ENCODE results near the gene KLRF1.

Gene KLRF1

GRCh38 chr12:9808504-9808903 is 18.8 kb upstream of the KLRF1 start:
- DNase-seq (ENCODE audit: low read depth in 2 of 2, low spot score in 1 of 2), result no peak

- DNase-seq (ENCODE audit: low read depth in 2 of 2, low spot score in 1 of 2), result no peak
Observed at GRCh38 chr12:9809338-9809737, 17.9 kb upstream of the KLRF1 start.

- no peak for DNase-seq (ENCODE audit: low read depth in 2 of 2, low spot score in 1 of 2)
Observed at GRCh38 chr12:9809866-9810265, 17.4 kb upstream of the KLRF1 start.

GRCh38 chr12:9810671-9811070 is 16.6 kb upstream of the KLRF1 start:
- no peak for DNase-seq (ENCODE audit: low read depth in 2 of 2, low spot score in 1 of 2)

GRCh38 chr12:9811621-9812020 is 15.7 kb upstream of the KLRF1 start:
- DNase-seq (ENCODE audit: low read depth in 2 of 2, low spot score in 1 of 2), result no peak

- peak; percentile 89 to 91 for DNase-seq (ENCODE audit: low read depth in 2 of 2, low spot score in 1 of 2)
Observed at GRCh38 chr12:9813821-9814798, 13.2 kb upstream of the KLRF1 start.

- no peak for DNase-seq (ENCODE audit: low read depth in 2 of 2, low spot score in 1 of 2)
Observed at GRCh38 chr12:9820281-9820930, 6.9 kb upstream of the KLRF1 start.

- no peak for DNase-seq (ENCODE audit: low read depth in 2 of 2, low spot score in 1 of 2)
Observed at GRCh38 chr12:9829483-9829882, 2.2 kb downstream of the KLRF1 start.

- no peak for DNase-seq (ENCODE audit: low read depth in 2 of 2, low spot score in 1 of 2)
Observed at GRCh38 chr12:9829982-9830381, 2.7 kb downstream of the KLRF1 start.

- no peak for DNase-seq (ENCODE audit: low read depth in 2 of 2, low spot score in 1 of 2)
Observed at GRCh38 chr12:9831720-9832119, 4.4 kb downstream of the KLRF1 start.

GRCh38 chr12:9843407-9843806 is 16.1 kb downstream of the KLRF1 start:
- DNase-seq (ENCODE audit: low read depth in 2 of 2, low spot score in 1 of 2), result no peak

- no peak for DNase-seq (ENCODE audit: low read depth in 2 of 2, low spot score in 1 of 2)
Observed at GRCh38 chr12:9848899-9849298, 21.6 kb downstream of the KLRF1 start.

- no peak for DNase-seq (ENCODE audit: low read depth in 2 of 2, low spot score in 1 of 2)
Observed at GRCh38 chr12:9851050-9851449, 23.8 kb downstream of the KLRF1 start.

GRCh38 chr12:9851927-9852326 is 24.6 kb downstream of the KLRF1 start:
- DNase-seq (ENCODE audit: low read depth in 2 of 2, low spot score in 1 of 2), result no peak

GRCh38 chr12:9856151-9856550 is 28.9 kb downstream of the KLRF1 start:
- DNase-seq (ENCODE audit: low read depth in 2 of 2, low spot score in 1 of 2), result no peak

GRCh38 chr12:9856894-9857293 is 29.6 kb downstream of the KLRF1 start:
- DNase-seq (ENCODE audit: low read depth in 2 of 2, low spot score in 1 of 2), result no peak

- no peak for DNase-seq (ENCODE audit: low read depth in 2 of 2, low spot score in 1 of 2)
Observed at GRCh38 chr12:9858135-9858534, 30.9 kb downstream of the KLRF1 start.

GRCh38 chr12:9864913-9865675 is 37.8 kb downstream of the KLRF1 start:
- no peak for DNase-seq (ENCODE audit: low read depth in 2 of 2, low spot score in 1 of 2)

GRCh38 chr12:9866860-9867269 is 39.6 kb downstream of the KLRF1 start:
- DNase-seq (ENCODE audit: low read depth in 2 of 2, low spot score in 1 of 2), result no peak

- DNase-seq (ENCODE audit: low read depth in 2 of 2, low spot score in 1 of 2), result no peak
Observed at GRCh38 chr12:9867531-9867930, 40.2 kb downstream of the KLRF1 start.

- DNase-seq (ENCODE audit: low read depth in 2 of 2, low spot score in 1 of 2), result no peak
Observed at GRCh38 chr12:9868311-9868801, 41.1 kb downstream of the KLRF1 start.

- DNase-seq (ENCODE audit: low read depth in 2 of 2, low spot score in 1 of 2), result no peak
Observed at GRCh38 chr12:9868951-9869306, 41.6 kb downstream of the KLRF1 start.

Data from stimulated activated CD8-positive, alpha-beta memory T cell treated with anti-CD3 and anti-CD28 coated beads, Interleukin-4, amount 100 ng/mL, for 1 hour (primary cell).